B cell (primary cell): ENCODE measurements around the gene C19orf47.

Source experiments
- EZH2 ChIP-seq: IDR thresholded peaks from 2 replicates; pipeline ENCODE4 v1.6.1; 2012; ENCODE audit warnings: borderline replicate concordance, low read depth, mild to moderate bottlenecking, moderate library complexity, low read length; ENCODE audit not compliant: insufficient read depth, poor library complexity, severe bottlenecking
- TF ChIP-seq, protein P1 (sequence below): fragments of 200-600 bp; IDR thresholded peaks from one replicate; pipeline ENCODE4 v1.8.0; 2022; ENCODE audit warnings: antibody characterized with exemption, mild to moderate bottlenecking

DNA sequence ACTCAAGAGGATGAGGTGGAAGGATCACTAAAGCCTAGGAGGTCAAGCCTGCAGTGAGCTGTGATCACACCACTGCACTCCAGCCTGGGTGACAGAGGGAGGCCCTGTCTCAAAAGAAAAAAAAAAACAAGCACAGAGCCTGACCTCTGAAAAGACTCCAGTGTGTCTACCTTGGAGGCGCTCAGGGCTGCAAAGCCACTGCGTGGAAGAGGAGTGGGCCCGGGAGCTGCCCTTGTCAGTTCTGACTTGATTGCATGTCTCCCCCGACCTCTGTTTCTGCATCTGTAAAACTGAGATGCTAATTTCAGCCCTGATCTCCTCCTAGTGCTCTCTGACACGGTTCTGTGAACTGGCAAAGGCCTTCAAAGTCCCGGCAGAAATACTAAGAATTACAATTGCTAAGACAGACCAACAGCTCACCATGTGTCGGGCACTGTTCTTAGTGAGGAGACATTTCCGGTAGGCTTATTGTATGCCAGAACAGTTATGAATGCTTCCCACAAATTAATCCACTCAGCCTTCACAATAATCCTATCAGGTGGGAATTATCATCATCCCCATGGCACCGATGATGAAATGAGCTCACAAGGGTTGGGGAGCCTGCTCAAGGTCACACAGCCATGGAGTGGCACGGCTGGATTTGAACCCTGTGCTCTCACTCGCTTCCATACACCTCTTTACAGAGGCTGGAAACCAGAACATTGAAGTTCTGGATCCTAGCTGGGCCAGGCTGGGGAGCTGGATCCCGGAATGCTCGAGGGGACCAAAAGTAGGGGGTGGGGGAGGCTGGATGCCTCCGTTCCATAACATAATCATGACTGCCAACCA, 66.6 kb downstream of the C19orf47 start:
- TF ChIP-seq, protein P1, sequence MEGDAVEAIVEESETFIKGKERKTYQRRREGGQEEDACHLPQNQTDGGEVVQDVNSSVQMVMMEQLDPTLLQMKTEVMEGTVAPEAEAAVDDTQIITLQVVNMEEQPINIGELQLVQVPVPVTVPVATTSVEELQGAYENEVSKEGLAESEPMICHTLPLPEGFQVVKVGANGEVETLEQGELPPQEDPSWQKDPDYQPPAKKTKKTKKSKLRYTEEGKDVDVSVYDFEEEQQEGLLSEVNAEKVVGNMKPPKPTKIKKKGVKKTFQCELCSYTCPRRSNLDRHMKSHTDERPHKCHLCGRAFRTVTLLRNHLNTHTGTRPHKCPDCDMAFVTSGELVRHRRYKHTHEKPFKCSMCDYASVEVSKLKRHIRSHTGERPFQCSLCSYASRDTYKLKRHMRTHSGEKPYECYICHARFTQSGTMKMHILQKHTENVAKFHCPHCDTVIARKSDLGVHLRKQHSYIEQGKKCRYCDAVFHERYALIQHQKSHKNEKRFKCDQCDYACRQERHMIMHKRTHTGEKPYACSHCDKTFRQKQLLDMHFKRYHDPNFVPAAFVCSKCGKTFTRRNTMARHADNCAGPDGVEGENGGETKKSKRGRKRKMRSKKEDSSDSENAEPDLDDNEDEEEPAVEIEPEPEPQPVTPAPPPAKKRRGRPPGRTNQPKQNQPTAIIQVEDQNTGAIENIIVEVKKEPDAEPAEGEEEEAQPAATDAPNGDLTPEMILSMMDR = no peak
- TF ChIP-seq EZH2 = no peak
